G401.6 (cell line): Measurements from ENCODE around the gene CISD3.

Experiments used
- FAIRE-seq: peaks from 2 replicates; lab custom pipeline; 2012; peaks lifted over from hg19 to GRCh38; lab: Jason Lieb, UNC

The CISD3 gene

DNA sequence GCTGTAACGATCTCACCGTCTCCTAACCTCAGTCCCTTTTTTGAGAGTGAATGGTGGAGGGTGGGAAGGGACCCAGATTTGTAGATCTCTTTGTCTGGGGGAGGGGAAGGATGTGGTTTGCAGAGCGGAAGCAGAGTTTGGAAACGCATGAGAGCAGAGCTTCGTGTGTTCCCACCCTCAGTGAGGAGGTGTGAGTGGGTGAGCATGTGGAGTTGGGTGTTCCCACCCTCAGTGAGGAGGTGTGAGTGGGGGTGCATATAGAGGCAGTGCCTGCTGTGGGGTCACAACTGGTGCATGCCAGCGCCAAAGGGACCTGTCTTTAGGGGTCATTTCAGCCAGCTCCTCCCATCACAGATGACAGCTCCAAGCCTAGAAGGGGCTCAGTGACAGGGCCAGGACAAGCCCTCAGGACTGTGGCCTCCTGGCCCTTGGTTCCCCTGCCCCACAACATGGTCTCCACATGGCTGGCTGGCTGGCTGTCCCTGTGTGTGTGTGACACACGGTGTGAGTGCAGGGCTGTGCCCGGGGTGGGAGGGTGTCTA, 1.8 kb upstream of the CISD3 start:
- FAIRE-seq = no peak

DNA sequence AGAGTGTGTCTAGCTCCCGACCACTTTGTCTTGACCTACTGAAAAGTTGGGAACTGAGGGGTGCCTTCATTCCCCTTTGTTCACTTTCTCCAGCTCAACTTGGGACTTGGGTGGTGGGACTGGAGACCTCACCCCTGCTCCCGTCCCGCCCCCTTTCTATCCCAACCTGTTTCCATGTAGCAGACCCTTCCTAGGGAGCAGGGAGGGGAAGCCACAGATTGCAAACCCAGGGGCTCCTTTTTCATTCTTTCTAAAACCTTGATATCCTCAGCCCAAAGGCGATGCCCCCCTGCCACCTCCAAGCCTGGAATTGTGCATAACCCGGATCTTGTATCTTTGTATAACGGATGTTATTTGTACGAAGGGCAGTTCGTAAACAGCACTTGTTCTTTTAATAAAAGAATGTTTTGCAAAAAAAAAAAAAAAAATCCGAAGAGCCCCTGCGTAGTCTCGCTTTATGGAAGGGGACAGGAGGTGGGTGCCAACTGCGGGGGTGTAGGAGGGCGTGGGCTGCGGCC, 714 bp upstream of the CISD3 start:
- FAIRE-seq = no peak

DNA sequence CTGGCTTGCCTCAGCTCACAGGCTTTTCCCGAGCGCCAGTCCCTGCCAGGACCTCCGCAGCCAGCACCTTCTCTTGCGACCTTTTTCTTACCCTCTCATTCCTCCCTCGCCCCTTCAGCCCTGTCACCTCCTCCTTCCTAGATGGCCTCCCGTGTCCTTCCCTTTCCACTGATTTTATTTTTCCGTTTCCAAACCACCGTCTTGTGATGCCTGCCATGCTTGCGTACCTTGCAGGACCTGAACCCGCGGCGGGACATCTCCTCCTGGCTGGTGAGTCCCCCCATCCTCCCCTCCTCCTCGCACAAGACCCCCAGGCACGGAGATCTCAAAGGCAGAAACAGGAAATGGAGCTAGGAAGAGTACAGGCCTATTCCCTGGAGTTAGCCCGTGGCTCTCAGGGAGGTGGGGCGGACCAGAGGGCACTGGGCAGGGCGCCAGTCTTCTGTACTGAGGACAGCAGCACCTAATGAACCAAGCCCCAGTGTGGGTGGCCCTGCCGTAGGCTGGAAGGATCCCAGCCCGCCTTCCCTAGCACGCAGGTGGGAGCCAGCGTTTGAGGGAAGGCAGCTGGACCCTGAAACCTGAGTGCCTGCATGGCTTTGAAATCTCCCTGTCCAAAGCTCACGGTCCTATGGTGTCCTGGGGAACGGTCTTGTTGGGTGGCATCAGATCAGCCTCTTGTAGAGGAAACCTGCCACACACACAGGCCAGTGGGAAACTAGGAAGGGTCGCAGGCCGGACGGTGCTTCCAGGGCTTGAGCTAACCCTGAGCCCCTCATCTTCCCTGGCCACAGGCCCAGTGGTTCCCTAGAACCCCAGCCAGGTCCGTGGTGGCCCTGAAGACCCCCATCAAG, 612 bp downstream of the CISD3 start:
- no peak for FAIRE-seq

DNA sequence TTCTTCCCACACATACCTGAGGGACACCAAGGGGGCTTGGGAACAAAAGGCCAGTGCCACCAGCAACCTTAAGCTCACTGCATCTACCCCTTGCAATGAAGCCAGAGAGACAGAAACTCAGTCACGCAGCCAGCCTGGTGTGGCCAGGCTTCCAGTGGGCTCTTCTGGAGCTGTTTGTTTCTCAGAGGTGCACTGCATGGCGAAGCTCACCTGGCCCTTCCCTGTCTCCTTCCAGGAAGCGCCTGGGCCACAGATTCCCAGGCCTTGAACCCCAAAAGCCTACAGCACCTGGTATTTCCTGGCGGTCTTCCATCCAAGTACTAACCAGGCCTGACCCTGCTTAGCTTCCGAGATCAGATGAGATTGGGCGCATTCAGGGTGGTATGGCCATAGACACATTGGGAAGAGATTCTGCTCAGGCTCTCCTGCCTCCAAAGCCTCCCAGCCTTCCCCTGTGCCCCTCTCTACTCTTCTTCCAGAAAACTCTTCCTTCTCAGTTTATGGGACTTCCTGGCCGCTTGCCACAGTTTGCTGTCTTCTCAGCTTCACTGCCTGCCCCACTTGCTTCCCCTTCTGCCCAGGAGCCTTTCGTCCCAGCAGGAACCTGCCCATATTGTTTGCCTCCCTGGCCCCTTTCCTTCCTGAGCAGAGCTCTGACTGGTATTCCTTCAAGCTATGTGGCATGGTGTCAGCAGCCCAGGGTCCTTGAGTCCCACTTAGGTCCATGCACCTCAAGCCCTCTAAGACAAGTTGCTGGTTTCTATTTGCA, 1.6 kb downstream of the CISD3 start:
- no peak for FAIRE-seq

DNA sequence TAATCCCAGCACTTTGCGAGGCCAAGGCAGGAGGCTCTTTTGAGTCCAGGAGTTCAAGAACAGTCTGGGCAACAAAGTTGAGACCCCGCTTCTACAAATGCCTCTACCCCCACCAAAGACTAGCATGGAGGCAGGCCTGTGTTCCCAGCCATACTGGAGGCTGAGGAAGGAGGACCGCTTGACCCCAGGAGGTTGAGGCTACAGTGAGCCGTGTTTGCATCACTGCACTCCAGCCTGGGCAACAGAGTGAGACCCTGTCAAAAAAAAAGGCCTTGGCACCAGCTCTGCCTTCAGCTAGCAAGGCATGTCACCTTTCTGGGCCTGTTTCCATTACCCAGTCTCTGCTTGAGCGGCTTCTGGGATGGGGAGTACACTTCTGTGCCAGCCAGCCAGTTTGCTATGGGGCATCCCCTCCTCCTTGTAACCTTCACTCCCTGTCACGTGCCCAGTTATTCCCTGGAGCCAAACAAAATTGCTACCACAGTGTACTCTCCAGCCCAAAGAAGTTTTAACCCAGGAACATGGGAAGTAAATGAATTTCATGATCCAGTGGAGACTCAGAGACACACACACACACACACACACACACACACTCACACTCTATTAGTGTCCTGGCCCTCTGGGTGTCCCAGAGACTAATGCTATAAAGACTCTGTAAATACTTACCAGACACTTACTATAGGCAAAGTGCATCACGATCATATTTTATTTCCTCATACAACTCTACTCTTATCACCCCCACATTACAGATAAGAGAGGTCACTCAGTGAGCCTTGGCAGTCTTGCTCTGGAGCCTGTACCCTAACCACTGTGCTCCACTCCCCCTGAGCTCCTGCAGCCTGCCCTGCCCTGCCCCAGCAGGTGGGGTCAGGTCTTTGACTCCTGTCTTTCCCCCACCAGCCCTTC, 2.5 kb downstream of the CISD3 start:
- no peak for FAIRE-seq

DNA sequence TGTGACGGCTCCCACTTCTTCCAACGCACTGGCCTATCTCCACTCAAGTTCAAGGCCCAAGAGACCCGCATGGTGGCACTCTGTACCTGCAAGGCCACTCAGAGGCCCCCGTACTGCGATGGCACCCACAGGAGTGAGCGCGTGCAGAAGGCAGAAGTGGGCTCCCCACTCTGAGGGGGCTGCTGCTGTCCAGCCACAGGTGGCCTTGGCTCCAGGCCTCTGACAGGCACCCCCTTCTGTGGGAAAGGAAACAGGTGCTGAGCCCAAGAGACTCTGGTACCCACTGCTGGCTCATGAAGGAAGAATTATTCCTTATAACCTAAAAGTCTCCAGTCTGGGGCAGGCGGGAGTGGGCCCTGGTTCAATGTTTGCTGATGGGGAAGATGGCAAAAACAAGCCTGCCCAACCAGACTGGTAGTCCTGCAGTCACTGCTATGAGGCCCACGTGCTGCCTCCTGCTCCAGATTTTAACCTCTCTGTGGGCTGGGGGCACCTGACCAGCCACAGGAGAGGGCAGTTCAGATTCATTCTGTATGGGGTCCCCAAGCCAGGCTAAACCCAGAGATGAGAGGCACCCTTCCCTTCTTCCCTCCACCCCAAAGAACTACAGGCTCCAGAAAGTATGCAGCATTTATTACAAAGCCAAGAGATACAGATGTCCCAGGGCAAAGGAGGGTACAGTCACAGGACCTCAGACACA, 3.3 kb downstream of the CISD3 start:
- FAIRE-seq = no peak

DNA sequence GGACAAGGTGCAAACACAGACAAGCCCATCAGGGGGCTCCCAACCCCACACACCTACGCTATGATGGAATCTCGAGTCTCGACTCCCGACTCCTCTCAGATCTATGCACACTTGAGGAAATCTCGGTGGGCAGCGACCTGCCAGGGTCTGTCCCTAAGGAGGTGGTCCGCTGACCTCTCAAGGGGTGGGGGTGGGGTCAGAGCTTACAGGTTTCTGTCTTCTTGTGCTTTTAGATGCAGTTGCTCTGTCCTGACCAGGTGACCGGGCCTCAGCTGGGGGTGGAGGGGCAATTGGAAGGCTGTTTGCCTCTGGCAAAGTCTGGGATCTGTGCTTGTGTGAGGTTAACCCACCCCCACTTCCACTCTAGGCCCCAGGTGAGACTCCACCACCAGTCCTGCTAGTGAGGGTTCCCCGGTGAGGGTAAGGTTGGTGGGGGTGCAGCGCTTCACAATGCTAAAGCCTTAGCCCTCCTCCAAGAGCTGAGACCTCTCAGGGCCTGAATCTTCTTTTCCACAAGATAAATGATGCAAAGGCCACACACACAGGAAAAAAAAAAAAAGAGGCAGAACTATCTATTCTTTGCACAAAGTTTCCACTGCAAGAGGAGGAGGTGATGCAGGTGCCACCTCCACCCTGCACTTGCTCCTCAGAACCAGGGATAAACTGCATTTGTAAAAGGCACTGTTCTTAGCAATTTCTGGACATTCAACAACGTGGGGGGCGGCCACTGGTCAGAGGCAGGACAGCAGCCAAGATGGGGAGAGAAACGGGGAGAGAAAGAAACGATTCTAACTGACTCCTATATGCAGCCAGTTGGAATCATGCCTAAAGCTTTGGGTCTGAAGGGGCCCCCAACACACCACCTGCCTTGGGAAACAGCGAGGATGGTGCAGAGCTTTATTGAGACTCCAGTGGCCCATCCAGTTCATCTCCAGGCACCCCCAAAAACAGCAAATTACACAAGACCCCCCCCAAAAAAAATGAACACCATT, 4.1 kb downstream of the CISD3 start:
- no peak for FAIRE-seq

DNA sequence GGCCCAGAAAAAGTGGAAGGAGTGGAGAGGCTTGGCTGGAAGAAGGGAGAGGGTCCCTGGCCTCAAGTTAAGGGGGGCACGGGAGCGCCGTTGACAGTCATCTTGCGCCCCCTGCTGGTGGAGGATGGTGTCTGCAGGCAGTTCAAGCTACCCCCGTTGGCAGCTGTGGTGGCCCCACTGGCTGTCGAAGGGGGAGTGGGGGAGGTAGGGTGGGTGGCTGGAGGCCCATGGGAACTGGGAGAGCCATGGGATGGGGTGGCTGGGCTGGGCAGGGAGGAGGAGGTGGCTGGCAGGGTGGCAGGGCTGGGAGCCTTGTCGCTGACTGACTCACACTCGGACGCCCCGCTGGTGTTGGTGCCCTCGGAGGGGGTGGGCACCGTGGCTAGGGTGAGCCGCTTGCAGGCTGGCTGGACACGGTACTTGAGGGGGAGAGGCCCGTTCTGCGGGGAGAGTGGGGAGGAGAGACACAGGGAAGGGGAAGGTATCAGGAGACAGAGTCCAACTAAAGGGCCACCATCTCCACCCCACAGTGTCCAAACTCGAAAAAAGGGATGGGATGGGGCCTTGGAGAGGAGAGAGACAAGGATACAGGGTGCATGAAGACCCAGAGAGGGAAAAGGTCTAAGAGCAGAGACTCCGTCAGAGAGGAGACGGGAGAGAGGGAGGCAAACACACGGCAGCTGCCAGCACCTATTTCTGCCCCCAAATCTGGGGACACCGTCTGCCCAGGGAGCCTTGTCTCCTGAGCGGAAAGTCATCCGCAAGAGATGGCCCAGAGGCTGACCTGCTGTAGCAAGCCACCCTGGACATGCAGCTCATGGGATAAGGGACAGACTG, 5.2 kb downstream of the CISD3 start:
- no peak for FAIRE-seq

DNA sequence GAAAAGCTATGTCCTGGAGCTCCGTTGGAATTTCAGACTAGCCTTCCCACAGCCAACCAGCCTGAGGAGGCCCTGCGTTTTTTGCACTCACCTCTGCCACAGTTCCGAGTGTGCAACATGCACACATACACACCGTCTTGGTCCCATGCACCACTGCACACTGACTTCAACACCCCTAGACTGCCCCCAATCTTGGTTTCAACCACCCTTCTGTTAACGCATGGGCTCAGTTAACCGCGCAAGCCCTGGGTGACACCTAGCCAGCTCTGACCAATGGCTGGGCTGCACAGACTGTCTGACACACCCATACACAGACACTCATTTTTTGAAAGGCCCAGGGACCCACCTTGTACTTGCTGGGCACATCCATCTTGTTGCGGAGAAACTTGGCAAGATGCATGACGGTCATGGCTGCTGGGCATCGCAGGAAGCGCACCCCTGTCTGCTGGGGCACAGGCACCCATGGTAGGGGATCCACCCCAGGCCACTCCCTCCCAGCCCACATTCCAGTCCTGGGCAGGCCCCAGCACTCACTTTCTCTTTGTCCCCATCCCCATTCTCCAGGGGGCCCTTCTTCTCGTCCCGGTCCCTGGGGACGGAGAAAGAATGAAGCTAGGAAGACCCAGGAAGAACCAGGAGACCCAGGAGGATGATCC, 8.0 kb downstream of the CISD3 start:
- no peak for FAIRE-seq

DNA sequence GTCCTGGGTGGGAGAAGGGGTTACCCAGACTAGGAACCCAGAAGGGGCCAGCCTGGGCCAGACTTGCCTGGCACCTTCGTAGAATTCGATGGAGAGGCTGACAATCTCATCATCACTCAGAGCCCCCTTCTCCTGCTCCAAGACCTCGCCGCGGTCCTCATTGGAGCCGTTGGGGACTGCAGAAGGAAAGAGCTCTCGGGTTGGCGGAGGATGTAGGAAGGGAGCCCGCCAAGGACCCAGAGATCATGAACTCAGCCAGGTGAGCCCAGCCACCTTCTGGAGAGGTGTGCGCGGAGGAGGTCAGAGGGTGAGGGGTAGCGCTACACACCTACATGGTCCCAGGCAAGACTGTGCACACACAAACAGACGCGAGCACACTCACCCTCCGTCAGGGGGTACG, 8.5 kb downstream of the CISD3 start:
- FAIRE-seq = no peak

DNA sequence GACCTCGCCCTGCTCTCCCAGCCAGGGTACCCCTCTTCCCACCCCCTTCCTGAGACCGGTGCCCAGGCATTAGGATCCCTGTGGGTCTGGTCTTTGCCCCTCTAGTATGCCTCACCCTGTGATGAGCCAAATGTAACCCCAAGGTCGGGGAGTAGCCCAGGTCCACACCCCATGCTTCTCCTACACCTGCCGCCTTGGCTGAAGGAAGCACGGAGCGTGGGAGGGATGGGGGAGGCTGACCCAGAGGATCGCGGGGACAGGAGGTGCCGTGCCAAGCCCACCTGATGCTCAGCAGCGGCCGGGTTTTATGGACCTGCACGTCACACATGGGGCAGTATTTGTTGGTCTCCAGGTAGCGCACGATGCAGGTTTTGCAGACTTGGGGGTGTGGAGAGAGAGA, 9.2 kb downstream of the CISD3 start:
- no peak for FAIRE-seq

DNA sequence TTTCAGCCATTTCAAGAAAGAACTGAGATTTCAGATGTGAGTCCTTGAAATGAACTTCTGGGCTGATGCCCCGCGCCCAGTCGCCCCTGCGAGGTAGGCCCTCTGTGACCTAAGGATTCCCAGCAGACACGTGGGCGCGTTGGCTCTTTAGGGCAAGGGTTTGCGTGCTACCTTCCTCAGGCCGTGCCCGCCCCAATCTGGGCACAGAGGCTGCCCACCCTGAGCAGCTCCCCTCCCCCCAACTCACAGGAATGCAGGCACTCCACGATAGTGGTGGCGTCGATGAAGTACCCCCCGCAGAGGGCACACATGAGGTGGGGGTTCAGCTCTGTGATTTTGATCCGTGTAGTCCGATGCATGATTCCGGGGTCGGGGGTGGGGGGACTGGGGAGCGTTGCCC, 9.9 kb downstream of the CISD3 start:
- FAIRE-seq = no peak

DNA sequence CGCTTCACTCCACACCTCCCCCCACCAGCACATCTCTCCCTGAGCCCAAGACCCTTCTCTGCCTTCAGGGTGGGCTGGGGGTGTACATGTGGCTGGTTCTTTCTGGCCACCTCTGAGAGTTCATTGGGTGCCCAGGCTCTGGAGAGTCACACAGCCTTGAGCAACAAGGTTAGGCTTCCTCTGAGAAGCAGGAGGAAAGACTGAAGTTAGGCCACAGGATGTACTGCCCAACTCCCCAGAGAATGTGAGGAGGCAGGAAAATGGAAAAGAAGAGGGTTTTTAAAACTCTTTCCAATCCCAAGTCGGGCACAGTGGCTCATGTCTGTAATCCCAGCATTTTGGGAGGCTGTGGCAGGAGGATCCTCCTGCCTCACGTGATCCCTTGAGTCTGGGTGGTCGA, 10.7 kb downstream of the CISD3 start:
- FAIRE-seq = no peak

DNA sequence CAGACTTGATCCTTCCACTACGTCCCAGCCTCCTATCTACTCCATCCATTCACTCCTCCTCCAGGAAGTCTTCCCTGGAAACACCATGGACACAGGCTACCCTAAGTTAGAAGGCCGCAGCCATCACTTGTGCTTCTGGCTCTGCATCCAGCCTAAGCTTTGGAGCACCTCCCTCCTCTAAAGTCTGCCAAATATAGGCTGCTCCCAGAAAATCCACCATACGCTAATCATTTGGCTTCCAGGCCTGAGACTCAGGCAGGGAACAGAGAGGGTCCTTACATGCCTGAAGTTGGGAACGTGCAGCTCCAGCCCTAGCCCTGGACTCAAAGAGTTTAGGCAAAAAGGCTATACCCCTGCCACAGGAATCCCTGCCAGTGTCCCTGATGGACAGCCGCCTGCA, 11.3 kb downstream of the CISD3 start:
- FAIRE-seq = no peak

DNA sequence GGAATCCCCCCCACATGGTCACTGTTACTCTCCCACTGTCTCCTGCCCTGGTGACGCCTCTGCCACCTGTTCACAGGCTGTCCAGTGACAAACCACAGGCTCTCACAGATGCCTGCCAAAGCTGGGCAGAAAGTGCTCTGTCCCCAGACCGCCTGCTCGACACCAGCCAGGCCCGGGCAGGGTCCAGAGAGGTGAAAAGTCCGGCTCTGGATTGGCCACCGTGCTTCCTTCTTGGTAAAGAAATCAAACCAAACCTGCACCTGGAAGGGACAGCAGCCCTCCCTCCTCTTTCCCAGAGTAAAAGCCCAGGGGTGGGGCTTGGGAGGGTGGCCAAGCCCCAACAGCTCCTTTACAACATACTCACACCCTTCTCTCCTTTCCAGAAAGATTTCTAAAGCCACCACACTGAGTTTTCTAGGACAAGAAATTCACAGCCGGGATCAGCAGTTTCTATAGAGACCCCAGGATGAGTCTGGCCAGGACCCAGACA, 11.8 kb downstream of the CISD3 start:
- FAIRE-seq = no peak

DNA sequence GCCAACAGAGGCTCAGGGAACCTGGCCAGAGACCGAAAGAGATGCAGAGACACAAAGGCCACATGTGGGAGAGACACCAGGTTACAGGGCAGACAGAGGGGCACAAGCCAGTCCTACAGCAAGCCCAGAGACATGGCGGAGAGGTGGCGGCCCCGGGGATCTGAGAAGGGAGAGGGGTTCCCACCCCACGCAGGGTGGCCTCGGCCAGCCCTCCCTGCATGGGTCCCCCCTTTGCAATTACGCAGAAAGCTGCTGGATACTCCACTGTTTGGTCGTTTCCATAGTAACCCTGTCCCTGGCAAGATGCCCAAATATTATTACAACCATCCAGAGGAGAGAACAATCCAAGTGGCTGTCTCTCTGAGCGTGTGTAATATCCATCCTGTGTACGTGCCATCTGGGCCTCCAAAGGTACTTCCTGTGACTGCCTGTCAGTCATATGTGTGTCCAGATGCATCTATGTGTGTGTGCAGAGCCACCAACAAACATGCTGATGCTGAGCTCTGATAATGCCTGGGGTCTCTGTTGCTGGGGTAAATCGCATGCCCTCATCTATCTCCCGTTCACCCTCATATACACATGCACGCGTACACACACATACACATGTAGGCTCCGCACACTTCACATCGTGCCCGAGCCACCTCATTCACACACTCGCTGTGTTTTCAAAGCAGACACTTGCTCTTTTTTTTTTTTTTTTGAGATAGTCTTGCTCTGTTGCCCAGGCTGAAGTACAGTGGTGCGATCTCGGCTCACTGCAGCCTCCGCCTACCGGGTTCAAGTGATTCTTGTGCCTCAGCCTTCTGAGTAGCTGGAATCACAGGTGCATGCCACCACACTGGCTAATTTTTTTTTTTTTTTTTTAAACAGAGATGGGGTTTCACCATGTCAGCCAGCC, 12.5 kb downstream of the CISD3 start:
- no peak for FAIRE-seq

DNA sequence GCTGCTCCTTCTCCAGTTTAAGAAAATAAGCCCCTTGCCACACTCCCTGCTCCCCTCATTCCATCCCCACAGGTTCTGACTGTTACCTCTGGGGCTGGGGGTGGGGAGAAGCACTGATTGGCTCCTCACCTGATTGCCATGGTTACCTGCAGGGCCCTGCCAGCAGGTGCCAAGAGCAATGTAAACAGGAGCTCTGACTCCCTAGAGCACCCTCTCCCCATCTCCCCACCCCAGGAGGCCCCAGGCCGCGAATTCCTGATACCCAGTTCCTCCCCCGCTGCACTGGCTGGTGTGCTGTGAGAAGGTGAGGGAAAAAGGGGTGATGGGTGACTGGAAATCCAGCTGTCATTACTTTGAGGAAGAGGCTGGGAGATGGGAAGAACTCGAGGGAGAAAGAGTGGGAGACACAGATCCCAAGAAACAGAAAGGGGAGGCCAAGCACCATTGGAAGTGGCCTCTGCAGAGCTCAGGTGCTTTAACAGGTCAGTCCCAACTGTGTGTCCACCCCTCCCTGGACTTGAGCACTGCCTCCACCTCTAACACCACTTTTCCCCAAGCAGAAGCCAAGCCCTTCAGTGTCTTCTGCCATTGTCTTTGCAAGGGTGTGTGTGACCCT, 13.5 kb downstream of the CISD3 start:
- no peak for FAIRE-seq
